ENCODE measurements around the gene STRA8. TPM values are rescaled to one million over a fixed set of nuclear protein-coding genes. Genes with fewer than 3 reads are reported as not detected.

The STRA8 gene
- total and polyA plus RNA-seq, 7 experiments from 2014 or later = not detected

DNA sequence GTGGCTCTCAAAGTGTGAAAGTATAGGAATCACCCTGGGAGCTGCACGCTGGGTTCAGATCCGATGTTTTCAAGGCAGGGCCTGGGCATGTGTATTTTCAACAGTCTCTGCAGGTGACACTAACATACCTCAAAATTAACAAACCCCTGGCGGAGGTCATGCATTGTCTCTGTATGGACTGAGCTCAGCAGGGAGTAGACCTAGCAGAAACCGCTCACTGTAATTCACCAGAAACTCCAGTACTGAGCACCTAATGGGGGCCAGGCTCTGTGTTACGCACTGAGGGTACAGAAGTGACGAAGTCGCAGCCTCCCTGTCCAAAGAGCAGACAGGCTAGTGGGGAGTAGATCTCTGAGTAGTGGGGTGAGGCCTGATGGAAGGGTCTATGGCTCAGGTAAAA is 5.6 kb downstream of the STRA8 start:
- H3K9me3 ChIP-seq (ENCODE audit: control insufficient read depth in 2 of 3, low read length in 3 of 3) = no peaks in the 10 kb centered on the region
- H3K4me1 Mint-ChIP-seq = peaks cover 0 to 13% (median 2%) of the 10 kb centered on the region in 7 donors
- no peak overlapping the region for H3K4me3 Mint-ChIP-seq
- peaks cover 0 to 9% (median 3%) of the 10 kb centered on the region in 5 donors for H3K27me3 Mint-ChIP-seq
- no peaks in the 10 kb centered on the region for H3K36me3 ChIP-seq (ENCODE audit: control insufficient read depth in 2 of 3, insufficient read depth in 3 of 3, low read length in 3 of 3)
- no peaks in the 10 kb centered on the region for H3K36me3 Mint-ChIP-seq
- intact Hi-C loops (cut with micrococcal nuclease) = no loop called here
- no peak overlapping the region for H3K27ac ChIP-seq (ENCODE audit: low read depth, low read length)
- POLR2A ChIA-PET = no interaction called here
- H3K4me3 ChIP-seq (ENCODE audit: low read length) = no peak overlapping the region
- H3K27me3 ChIP-seq (ENCODE audit: control insufficient read depth in 2 of 2, insufficient read depth in 2 of 2, low read length in 2 of 2) = no peaks in the 10 kb centered on the region
- peaks cover 0 to 7% (median 0%) of the 10 kb centered on the region in 11 donors for H3K9me3 Mint-ChIP-seq
- DNase-seq (no peak), ATAC-seq (no peak)
- H3K4me1 ChIP-seq (ENCODE audit: control insufficient read depth in 2 of 2, insufficient read depth in 2 of 2, low read length in 2 of 2) = no peaks in the 10 kb centered on the region
- H3K27ac Mint-ChIP-seq = no peak overlapping the region
- CTCF ChIA-PET = no interaction called here

DNA sequence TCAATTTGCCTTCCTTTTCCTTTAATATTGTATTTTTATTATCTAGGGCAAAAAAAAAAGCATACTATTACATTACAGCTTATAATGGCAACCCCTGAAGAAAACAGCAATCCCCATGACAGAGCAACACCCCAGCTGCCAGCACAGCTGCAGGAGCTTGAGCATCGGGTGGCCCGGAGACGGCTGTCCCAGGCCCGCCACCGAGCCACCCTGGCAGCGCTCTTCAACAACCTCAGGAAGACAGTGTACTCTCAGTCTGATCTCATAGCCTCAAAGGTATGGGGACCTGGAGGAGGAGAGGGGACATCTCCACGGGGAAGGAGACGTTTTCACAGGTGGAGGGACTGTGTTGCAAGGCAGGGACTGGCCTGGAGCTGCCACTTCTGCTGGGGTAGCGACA is 6.8 kb downstream of the STRA8 start:
- no peak for DNase-seq
- ATAC-seq = no peak
- no peaks in the 10 kb centered on the region for H3K36me3 ChIP-seq (ENCODE audit: control insufficient read depth in 2 of 3, insufficient read depth in 3 of 3, low read length in 3 of 3)
- ChIA-PET CTCF (no interaction called here), POLR2A (no interaction called here)
- Mint-ChIP-seq H3K4me3 (no peak overlapping the region), H3K27ac (no peak overlapping the region), H3K4me1 (peaks cover 0 to 13% (median 3%) of the 10 kb centered on the region in 7 donors), H3K36me3 (no peaks in the 10 kb centered on the region), H3K9me3 (peaks cover 0 to 7% (median 0%) of the 10 kb centered on the region in 11 donors), H3K27me3 (peaks cover 0 to 14% (median 3%) of the 10 kb centered on the region in 5 donors)
- H3K4me1 ChIP-seq (ENCODE audit: control insufficient read depth in 2 of 2, insufficient read depth in 2 of 2, low read length in 2 of 2) = no peaks in the 10 kb centered on the region
- no peaks in the 10 kb centered on the region for H3K27me3 ChIP-seq (ENCODE audit: control insufficient read depth in 2 of 2, insufficient read depth in 2 of 2, low read length in 2 of 2)
- no peak overlapping the region for H3K27ac ChIP-seq (ENCODE audit: low read depth, low read length)
- intact Hi-C loops (cut with micrococcal nuclease) = no loop called here
- no peak overlapping the region for H3K4me3 ChIP-seq (ENCODE audit: low read length)
- H3K9me3 ChIP-seq (ENCODE audit: control insufficient read depth in 2 of 3, low read length in 3 of 3) = no peaks in the 10 kb centered on the region

DNA sequence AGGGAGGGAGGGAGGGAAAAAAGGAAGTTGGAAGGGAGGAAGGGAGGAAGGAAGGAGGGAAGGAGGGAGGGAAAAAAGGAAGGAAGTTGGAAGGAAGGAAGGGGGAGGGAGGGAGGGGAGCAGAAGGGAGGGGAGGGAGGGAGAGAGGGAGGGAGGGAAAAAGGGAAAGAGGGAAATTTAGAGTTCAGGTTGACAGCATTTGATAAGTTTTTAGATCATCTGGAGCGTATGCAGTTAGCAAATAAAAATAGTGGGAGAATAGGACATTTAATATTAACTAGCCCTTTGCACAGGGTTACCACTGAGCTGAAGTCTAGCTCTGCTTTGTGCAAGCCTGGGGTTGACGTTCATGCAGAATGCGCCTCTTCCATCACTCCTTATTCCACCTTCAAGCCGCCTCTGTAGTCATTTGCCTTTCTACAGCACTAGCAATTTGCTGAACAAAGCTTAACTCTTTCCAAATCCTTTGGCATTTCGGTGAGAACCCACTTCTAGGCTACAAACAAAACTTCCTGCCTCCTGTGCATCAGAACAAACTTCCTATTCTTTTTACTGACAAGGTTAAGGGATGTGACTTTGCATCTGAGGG is 8.6 kb downstream of the STRA8 start:
- H3K27ac Mint-ChIP-seq = no peak overlapping the region
- Histone ChIP-seq H3K4me1 (ENCODE audit: control insufficient read depth in 2 of 2, insufficient read depth in 2 of 2, low read length in 2 of 2) (no peaks in the 10 kb centered on the region), H3K27ac (ENCODE audit: low read depth, low read length) (no peak overlapping the region), H3K4me3 (ENCODE audit: low read length) (no peak overlapping the region), H3K36me3 (ENCODE audit: control insufficient read depth in 2 of 3, insufficient read depth in 3 of 3, low read length in 3 of 3) (no peaks in the 10 kb centered on the region), H3K27me3 (ENCODE audit: control insufficient read depth in 2 of 2, insufficient read depth in 2 of 2, low read length in 2 of 2) (no peaks in the 10 kb centered on the region), H3K9me3 (ENCODE audit: control insufficient read depth in 2 of 3, low read length in 3 of 3) (no peaks in the 10 kb centered on the region)
- H3K4me3 Mint-ChIP-seq = no peak overlapping the region
- ChIA-PET CTCF (no interaction called here), POLR2A (no interaction called here)
- DNase-seq (no peak), ATAC-seq (no peak)
- no peaks in the 10 kb centered on the region for H3K9me3 Mint-ChIP-seq
- no peaks in the 10 kb centered on the region for H3K36me3 Mint-ChIP-seq
- peaks cover 0 to 14% (median 3%) of the 10 kb centered on the region in 5 donors for H3K27me3 Mint-ChIP-seq
- peaks cover 0 to 6% (median 0%) of the 10 kb centered on the region in 7 donors for H3K4me1 Mint-ChIP-seq
- intact Hi-C loops (cut with micrococcal nuclease) = no loop called here

DNA sequence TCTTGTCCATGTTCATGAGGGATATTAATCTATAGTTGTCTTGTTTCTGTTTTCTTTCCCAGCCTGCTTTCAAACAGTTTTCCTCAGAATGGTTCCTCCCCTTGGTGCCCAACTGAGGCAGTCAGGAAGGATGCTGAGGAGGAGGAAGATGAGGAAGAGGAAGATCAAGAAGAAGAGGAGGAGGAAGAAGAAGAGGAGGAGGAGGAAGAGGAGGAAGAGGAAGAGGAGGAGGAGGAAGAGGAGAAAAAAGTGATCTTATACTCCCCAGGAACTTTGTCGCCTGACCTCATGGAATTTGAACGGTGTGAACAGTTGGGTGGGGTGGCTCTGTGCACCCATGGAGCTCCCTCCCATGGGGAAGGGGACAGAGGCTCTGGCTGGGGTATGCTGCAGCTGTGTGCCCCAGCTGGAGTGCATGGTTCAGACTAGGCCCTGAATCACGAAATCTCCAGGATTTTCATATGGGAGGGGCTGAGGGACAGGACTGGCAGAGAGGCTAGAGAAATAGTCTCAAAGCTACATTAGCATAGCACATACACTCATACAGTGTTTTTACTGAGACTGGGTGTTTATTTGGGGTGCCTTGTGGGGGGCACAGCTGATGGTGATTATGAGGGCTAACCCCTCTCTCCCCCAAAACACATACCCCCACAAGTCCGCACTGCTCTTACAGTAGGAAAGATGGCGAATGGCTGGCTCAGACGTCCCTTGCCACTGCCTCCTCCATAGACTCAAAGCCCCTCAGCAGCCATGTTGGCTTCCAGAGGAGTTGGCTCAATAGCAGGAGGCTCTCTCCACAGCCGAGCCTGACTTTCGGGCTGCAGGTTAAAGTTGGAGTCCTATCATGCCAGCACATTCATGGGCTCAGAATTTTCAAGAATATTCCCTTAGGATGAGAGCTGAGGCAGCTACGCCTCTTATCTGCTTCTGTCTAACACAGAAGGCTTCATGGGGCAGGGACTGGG is 11.9 kb downstream of the STRA8 start:
- POLR2A ChIA-PET = interaction anchor here (0.6 kb wide), 1 partner anchor 155 kb away, joined by 3 read pairs; no protein-coding TSS in a partner anchor
- Histone ChIP-seq H3K27ac (ENCODE audit: low read depth, low read length) (no peak overlapping the region), H3K27me3 (ENCODE audit: control insufficient read depth in 2 of 2, insufficient read depth in 2 of 2, low read length in 2 of 2) (no peaks in the 10 kb centered on the region), H3K9me3 (ENCODE audit: control insufficient read depth in 2 of 3, low read length in 3 of 3) (no peaks in the 10 kb centered on the region), H3K4me3 (ENCODE audit: low read length) (no peak overlapping the region), H3K36me3 (ENCODE audit: control insufficient read depth in 2 of 3, insufficient read depth in 3 of 3, low read length in 3 of 3) (no peaks in the 10 kb centered on the region), H3K4me1 (ENCODE audit: control insufficient read depth in 2 of 2, insufficient read depth in 2 of 2, low read length in 2 of 2) (no peaks in the 10 kb centered on the region)
- peaks cover 0 to 14% (median 3%) of the 10 kb centered on the region in 5 donors for H3K27me3 Mint-ChIP-seq
- ATAC-seq (no peak), DNase-seq (no peak)
- peaks cover 0 to 6% (median 0%) of the 10 kb centered on the region in 7 donors for H3K4me1 Mint-ChIP-seq
- CTCF ChIA-PET = no interaction called here
- no peaks in the 10 kb centered on the region for H3K36me3 Mint-ChIP-seq
- no peaks in the 10 kb centered on the region for H3K9me3 Mint-ChIP-seq
- no peak overlapping the region for H3K27ac Mint-ChIP-seq
- intact Hi-C loops (cut with micrococcal nuclease) = no loop called here
- no peak overlapping the region for H3K4me3 Mint-ChIP-seq

DNA sequence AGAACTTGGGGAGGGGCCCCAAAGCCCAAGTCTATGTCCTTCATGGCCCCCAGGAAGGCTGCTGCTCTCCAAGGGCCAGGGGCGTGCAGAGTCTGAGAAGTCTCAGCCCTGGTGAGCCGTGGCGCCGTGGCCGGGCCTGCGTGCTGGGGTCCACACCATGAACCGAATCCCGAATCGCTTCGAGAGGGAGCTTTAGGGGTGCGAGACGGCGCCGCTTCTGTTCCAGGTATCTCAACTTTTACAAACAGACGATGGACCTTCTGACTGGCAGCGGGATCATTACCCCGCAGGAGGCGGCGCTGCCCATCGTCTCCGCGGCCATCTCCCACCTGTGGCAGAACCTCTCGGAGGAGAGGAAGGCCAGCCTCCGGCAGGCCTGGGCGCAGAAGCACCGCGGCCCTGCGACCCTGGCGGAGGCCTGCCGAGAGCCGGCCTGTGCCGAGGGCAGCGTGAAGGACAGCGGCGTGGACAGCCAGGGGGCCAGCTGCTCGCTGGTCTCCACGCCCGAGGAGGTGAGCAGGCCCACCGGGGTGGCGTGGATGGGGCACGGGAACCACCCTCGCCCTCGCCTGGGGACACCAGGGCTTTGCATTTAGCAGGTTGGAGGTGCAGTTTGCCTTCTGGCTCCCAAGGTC is 12.7 kb downstream of the STRA8 start:
- no peak overlapping the region for H3K27ac Mint-ChIP-seq
- Histone ChIP-seq H3K4me1 (ENCODE audit: control insufficient read depth in 2 of 2, insufficient read depth in 2 of 2, low read length in 2 of 2) (no peaks in the 10 kb centered on the region), H3K9me3 (ENCODE audit: control insufficient read depth in 2 of 3, low read length in 3 of 3) (no peaks in the 10 kb centered on the region), H3K4me3 (ENCODE audit: low read length) (no peak overlapping the region), H3K27ac (ENCODE audit: low read depth, low read length) (no peak overlapping the region), H3K36me3 (ENCODE audit: control insufficient read depth in 2 of 3, insufficient read depth in 3 of 3, low read length in 3 of 3) (no peaks in the 10 kb centered on the region), H3K27me3 (ENCODE audit: control insufficient read depth in 2 of 2, insufficient read depth in 2 of 2, low read length in 2 of 2) (no peaks in the 10 kb centered on the region)
- no peaks in the 10 kb centered on the region for H3K36me3 Mint-ChIP-seq
- H3K4me3 Mint-ChIP-seq = no peak overlapping the region
- DNase-seq (no peak), ATAC-seq (no peak)
- intact Hi-C loops (cut with micrococcal nuclease) = no loop called here
- CTCF ChIA-PET = no interaction called here
- H3K4me1 Mint-ChIP-seq = peaks cover 0 to 6% (median 0%) of the 10 kb centered on the region in 7 donors
- H3K27me3 Mint-ChIP-seq = peaks cover 0 to 14% (median 3%) of the 10 kb centered on the region in 5 donors
- POLR2A ChIA-PET = no interaction called here
- H3K9me3 Mint-ChIP-seq = no peaks in the 10 kb centered on the region

DNA sequence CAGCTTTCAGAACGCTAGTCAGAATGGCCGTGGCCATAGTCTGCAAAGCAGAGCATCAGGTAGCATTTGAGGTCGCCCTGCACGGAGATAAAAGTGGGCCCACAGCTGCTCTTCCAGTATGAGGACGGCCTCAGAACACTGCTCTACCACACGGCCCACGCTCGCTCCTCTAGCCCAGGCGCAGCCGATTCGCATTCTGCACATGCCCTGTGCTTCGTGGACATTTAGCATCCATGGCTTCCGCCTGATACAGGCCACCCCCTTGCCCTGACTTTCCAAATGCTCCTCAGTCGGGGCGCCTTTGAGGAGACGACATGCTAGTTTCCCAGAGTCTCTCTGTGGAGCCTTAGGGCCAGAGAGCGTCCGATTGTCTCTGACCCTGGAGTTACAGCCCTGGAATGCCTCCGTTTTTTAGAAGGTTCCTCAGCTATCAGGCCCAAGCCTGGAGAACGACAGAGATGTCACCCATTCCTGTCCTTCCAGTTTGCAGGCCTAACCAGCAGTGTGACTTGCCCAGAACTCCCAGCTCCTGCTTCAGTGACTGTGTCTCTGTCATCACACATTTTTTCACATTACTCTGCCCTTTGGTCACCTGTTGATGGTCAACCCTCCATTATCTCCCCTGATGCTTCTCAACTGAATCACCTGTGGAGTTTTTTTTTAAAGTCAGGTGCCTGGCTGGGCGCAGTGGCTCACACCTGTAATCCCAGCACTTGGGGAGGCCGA is 14.3 kb downstream of the STRA8 start:
- H3K4me1 ChIP-seq (ENCODE audit: control insufficient read depth in 2 of 2, insufficient read depth in 2 of 2, low read length in 2 of 2) = no peaks in the 10 kb centered on the region
- no peaks in the 10 kb centered on the region for H3K9me3 Mint-ChIP-seq
- H3K27me3 ChIP-seq (ENCODE audit: control insufficient read depth in 2 of 2, insufficient read depth in 2 of 2, low read length in 2 of 2) = no peaks in the 10 kb centered on the region
- no peak for DNase-seq
- H3K4me3 Mint-ChIP-seq = no peak overlapping the region
- intact Hi-C loops (cut with micrococcal nuclease) = no loop called here
- ATAC-seq = no peak
- no peaks in the 10 kb centered on the region for H3K36me3 ChIP-seq (ENCODE audit: control insufficient read depth in 2 of 3, insufficient read depth in 3 of 3, low read length in 3 of 3)
- no peaks in the 10 kb centered on the region for H3K36me3 Mint-ChIP-seq
- H3K9me3 ChIP-seq (ENCODE audit: control insufficient read depth in 2 of 3, low read length in 3 of 3) = no peaks in the 10 kb centered on the region
- no peak overlapping the region for H3K27ac ChIP-seq (ENCODE audit: low read depth, low read length)
- peaks cover 0 to 9% (median 0%) of the 10 kb centered on the region in 5 donors for H3K27me3 Mint-ChIP-seq
- ChIA-PET CTCF (interaction anchor here (0.6 to 0.7 kb wide), 2 partner anchors 25 to 57 kb away, joined by 3 to 4 read pairs; no protein-coding TSS in a partner anchor), POLR2A (no interaction called here)
- H3K27ac Mint-ChIP-seq = no peak overlapping the region
- peaks cover 0 to 5% (median 4%) of the 10 kb centered on the region in 7 donors for H3K4me1 Mint-ChIP-seq
- no peak overlapping the region for H3K4me3 ChIP-seq (ENCODE audit: low read length)

Measured in naive thymus-derived CD4-positive, alpha-beta T cell (primary cell).